HG03432 (cell line): ENCODE measurements around the gene TAF11L12.
"Not testable (repeated sequence)": the region's sequence is repeated elsewhere in the genome, so short reads cannot be mapped to it uniquely, and the experiment has no call there.

ENCODE experiments used
- ATAC-seq: cut with Tn5 transposase; IDR thresholded peaks from one replicate; pipeline ENCODE4 v1.9.1; 2021; ENCODE audit warnings: mild to moderate bottlenecking, moderate library complexity; ENCODE audit not compliant: unreplicated experiment

Gene TAF11L12

DNA sequence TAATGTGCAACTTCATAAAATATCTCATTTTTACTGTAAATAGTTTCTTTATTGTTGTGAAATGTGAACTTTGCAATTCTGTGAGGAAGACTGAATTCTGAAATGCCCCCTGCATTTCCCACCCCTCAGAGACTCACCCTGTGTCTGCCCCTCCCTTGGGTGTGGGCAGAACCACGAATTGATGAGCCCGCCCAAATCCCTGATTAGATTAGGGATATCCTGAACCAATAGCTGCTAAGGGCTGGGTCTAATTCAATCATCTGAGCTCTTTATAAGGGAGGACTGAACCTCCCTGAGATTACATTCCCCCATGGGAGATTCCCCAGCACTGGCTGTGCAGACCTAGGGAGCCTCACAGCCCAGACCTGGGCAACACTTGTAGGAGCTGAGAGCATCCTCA, at the start of gene TAF11L12:
Gene TAF11L12 (plus strand): TSS at position 301 of the 400 bp plus-strand sequence.
- not testable (repeated sequence) for ATAC-seq

DNA sequence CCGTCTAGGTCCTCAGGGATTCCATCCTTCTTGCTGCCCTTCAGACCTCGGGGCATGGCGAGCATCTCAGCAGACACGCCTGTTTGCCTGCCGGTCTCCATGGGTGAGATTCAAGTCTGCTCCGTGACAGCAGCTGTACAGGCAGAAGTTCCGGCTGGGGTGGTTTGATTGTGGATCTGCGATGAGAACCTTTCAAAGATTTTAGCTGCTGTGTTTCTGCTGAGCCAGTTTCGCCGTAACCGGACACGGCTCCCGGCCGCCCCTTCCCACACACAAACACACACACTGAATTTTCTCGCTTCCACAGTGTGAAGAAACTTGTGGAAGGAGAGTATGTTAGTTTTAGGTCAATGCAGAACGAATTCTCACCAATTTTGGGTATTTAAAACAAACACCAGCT, 24.5 kb upstream of the TAF11L12 start, which contains the start of gene TAF11L7:
Gene TAF11L7 (minus strand): TSS at position 101 of the 400 bp plus-strand sequence.
- not testable (repeated sequence) for ATAC-seq

DNA sequence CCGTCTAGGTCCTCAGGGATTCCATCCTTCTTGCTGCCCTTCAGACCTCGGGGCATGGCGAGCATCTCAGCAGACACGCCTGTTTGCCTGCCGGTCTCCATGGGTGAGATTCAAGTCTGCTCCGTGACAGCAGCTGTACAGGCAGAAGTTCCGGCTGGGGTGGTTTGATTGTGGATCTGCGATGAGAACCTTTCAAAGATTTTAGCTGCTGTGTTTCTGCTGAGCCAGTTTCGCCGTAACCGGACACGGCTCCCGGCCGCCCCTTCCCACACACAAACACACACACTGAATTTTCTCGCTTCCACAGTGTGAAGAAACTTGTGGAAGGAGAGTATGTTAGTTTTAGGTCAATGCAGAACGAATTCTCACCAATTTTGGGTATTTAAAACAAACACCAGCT, 19.3 kb upstream of the TAF11L12 start, which contains the start of gene TAF11L8:
Gene TAF11L8 (minus strand): TSS at position 101 of the 400 bp plus-strand sequence.
- not testable (repeated sequence) for ATAC-seq

DNA sequence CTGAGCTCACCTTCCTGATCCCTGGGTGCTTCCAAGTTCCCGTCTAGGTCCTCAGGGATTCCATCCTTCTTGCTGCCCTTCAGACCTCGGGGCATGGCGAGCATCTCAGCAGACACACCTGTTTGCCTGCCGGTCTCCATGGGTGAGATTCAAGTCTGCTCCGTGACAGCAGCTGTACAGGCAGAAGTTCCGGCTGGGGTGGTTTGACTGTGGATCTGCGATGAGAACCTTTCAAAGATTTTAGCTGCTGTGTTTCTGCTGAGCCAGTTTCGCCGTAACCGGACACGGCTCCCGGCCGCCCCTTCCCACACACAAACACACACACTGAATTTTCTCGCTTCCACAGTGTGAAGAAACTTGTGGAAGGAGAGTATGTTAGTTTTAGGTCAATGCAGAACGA, 15.9 kb upstream of the TAF11L12 start, which contains the start of gene TAF11L9:
Gene TAF11L9 (minus strand): TSS at position 140 of the 400 bp plus-strand sequence.
- ATAC-seq, result not testable (repeated sequence)

DNA sequence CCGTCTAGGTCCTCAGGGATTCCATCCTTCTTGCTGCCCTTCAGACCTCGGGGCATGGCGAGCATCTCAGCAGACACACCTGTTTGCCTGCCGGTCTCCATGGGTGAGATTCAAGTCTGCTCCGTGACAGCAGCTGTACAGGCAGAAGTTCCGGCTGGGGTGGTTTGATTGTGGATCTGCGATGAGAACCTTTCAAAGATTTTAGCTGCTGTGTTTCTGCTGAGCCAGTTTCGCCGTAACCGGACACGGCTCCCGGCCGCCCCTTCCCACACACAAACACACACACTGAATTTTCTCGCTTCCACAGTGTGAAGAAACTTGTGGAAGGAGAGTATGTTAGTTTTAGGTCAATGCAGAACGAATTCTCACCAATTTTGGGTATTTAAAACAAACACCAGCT, 12.5 kb upstream of the TAF11L12 start, which contains the start of gene TAF11L10:
Gene TAF11L10 (minus strand): TSS at position 101 of the 400 bp plus-strand sequence.
- ATAC-seq, result not testable (repeated sequence)

DNA sequence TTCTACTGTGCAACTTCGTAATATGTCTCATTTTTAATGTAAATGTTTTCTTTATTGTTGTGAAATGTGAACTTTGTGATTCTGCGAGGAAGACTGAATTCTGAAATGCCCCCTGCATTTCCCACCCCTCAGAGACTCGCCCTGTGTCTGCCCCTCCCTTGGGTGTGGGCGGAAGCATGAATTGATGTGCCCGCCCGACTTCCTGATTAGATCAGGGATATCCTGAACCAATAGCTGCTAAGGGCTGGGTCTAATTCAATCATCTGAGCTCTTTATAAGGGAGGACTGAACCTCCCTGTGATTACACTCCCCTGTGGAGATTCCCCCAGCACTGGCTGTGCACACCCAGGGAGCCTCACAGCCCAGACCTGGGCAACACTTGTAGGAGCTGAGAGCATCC, 6.3 kb upstream of the TAF11L12 start, which contains the start of gene TAF11L11:
Gene TAF11L11 (plus strand): TSS at position 304 of the 400 bp plus-strand sequence.
- ATAC-seq, result not testable (repeated sequence)

DNA sequence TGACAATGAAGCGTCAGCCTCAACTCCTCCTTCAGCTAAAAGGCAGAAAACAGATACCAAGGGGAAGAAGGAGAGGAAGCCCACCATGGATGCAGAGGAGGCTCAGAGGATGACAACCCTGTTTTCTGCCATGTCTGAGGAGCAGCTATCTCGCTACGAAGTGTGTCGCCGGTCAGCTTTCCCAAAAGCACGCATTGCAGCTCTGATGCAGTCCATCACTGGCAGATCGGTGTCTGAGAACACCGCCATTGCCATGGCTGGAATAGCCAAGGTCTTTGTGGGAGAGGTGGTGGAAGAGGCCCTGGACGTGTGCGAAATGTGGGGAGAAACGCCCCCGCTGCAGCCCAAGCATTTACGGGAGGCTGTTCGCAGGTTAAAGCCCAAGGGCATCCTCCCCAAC, 5.2 kb upstream of the TAF11L12 start:
- no peak for ATAC-seq

DNA sequence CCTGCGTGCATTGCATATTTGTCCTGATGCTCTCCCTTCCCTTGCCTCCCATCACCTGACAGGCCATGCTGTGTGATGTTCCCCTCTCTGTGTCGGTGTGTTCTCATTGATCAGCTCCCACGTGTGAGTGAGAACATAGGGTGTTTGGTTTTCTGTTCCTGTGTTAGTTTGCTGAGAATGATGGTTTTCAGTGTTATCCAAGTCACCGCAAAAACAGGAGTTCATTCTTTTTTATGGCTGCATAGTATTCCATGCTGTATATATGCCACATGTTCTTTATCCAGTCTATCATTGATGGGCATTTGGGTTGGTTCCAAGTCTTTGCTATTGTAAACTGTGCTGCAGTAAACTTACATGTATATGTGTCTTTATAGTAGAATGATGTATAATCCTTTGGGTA, 2.7 kb upstream of the TAF11L12 start:
- not testable (repeated sequence) for ATAC-seq

DNA sequence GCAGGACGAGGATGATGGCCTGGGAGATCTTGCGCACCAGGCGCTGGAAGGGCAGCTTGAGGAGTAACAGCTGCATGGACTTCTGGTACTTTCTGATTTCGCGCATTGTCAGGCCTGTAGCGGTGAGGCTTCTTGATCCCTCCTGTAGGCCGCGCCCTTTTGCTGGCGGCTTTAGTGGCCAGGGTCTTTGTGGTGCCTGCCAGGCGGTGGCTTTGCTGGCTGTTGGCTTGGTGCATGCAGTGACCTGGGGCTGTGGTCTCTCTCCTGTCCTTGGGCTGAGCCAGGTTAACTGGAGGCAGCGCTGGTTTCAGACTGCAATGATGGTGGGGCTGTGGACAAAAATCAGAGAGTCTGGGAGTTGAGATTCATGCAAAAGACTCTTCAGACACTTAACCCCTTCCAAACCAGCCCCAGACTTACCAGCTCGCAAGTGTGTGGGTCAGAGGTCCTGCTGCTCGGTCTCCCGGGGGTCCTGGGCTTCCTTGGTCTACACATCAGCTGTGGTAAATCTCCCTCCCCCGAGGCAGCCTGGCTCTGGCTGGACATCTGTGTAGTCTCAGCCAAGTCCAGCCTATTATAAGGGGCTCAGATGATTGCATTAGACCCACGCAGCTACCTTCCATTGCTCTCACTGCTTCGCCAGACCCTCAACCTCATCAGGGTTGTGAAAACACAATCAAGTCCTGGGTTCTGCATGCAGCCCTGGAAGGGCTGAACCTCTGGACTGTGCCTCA, 4.8 kb downstream of the TAF11L12 start:
- no peak for ATAC-seq

DNA sequence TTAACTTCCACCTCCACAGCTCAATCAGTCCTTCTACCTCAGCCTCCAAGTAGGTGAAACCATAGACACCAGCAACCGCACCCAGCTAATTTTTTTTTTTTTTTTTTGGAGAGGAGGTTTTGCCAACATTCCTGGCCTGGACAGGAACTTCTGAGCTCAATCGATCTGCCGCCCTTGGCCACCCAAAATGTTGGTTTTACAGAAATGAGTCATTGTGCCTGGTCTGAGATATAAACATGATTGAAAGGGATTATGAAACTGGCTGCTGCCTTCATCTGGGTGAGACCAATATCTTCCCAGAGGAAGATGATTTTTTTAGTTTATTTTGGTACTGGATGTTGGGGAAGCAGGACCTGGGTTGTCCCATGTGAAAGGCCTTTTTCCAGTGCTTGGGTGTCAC, 9.2 kb downstream of the TAF11L12 start:
- no peak for ATAC-seq

DNA sequence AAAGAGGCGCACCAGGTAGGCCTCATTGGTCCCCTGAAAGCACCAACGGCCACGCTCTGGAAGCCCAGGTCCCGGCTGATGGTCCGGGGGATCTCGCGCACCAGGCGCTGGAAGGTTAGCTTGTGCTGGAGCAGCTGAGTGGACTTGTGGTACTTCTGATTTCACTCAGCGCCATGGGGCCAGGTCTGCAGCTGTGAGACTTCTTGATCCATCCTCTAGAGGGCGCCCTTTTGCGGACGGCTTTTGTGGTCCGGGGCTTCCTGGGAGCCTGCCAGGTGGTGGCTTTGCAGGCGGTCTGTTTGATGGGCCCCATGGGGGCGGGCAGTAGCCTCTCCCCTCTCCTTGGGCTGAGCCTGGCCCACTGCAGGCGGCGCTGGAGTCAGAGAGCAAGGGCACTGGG, 10.4 kb downstream of the TAF11L12 start:
- no peak for ATAC-seq

DNA sequence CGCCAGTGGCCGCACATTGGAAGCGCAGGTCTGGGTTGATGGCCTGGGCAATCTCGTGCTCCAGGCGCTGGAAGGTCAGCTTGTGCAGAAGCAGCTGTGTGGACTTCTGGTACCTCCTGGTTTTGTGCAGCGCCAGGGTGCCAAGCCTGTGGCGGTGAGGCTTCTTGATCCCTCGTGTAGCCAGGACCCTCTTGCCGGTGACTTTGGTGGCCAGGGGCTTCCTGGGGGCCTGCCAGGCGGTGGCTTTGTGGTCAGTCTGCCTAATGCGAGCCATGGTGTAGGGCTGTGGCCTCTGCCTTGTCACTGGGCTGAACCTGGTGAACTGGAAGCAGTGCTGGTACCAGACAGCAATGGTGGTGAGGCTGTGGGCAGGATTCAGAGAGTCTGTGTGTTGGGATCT, 15.5 kb downstream of the TAF11L12 start:
- no peak for ATAC-seq

DNA sequence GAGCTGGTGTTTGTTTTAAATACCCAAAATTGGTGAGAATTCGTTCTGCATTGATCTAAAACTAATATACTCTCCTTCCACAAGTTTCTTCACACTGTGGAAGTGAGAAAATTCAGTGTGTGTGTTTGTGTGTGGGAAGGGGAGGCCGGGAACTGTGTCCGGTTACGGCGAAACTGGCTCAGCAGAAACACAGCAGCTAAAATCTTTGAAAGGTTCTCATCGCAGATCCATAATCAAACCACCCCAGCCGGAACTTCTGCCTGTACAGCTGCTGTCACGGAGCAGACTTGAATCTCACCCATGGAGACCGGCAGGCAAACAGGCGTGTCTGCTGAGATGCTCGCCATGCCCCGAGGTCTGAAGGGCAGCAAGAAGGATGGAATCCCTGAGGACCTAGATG, 21.6 kb downstream of the TAF11L12 start, which contains the start of gene TAF11L13:
Gene TAF11L13 (plus strand): TSS at position 301 of the 400 bp plus-strand sequence.
- not testable (repeated sequence) for ATAC-seq

DNA sequence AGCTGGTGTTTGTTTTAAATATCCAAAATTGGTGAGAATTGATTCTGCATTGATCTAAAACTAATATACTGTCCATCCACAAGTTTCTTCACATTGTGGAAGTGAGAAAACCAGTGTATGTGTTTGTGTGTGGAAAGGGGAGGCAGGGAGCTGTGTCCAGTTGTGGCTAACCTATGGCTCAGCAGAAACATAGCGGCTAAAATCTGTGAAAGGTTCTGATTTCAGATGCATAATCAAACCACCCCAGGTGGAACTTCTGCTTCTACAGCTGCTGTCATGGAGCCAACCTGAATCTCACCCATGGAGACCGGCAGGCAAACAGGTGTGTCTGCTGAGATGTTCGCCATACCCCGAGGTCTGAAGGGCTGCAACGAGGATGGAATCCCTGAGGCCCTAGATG, 24.0 kb downstream of the TAF11L12 start, which contains the start of gene TAF11L14:
Gene TAF11L14 (plus strand): TSS at position 301 of the 400 bp plus-strand sequence.
- no peak for ATAC-seq

DNA sequence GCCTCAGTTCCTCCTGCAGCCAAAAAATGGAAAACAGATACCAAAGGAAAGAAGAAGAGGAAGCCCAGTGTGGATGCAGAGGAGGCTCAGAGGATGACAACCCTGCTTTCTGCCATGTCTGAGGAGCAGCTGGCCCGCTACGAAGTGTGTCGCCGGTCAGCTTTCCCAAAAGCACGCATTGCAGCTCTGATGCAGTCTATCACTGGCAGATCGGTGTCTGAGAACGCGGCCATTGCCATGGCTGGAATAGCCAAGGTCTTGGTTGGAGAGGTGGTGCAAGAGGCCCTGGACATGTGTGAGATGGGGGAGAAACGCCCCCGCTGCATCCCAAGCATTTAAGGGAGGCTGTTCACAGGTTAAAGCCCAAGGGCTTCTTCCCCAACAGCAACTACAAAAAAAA, 39.0 kb downstream of the TAF11L12 start:
- not testable (repeated sequence) for ATAC-seq

DNA sequence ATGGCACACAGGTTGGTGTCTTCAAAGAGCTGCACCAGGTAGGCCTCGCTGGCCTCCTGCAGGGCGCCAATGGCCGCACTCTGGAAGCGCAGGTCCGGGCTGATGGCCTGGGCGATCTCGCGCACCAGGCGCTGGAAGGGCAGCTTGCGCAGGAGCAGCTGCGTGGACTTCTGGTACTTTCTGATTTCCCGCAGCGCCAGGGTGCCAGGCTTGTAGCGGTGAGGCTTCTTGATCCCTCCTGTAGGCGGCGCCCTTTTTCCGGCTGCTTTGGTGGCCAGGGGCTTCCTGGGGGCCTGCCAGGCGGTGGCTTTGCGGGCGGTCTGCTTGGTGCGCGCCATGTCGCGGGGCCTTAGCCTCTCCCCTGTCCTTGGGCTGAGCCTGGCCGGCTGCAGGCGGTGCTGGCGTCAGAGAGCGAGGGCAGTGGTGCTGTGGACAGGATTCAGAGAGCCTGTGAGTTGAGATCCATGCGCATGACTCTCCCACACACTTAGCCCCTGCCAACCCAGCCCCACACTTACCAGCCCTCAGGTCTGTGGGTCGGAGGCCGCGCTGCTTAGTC, 45.1 kb downstream of the TAF11L12 start:
- ATAC-seq, result not testable (repeated sequence)

DNA sequence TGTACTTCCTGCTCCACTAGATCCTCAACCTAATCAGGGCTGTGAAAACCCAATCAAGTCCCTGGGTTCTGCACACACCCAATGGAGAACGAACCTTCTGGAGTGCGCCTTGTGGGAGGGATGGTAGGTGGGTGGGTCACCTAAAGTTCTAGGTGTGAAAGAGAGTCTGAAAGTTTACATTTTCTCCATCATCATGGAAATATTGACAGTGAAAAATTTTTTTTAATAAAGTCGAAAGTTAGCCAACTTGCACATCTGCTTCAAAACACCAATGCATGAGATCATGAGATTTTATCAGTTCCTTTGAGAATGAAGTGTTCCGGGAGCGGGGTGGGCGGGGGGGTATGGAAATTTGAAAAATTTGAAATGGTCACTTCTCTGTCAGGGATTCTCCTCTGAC, 45.7 kb downstream of the TAF11L12 start:
- ATAC-seq, result no peak
